ENCODE measurements around the gene IL1RAPL1.

Gene IL1RAPL1

DNA sequence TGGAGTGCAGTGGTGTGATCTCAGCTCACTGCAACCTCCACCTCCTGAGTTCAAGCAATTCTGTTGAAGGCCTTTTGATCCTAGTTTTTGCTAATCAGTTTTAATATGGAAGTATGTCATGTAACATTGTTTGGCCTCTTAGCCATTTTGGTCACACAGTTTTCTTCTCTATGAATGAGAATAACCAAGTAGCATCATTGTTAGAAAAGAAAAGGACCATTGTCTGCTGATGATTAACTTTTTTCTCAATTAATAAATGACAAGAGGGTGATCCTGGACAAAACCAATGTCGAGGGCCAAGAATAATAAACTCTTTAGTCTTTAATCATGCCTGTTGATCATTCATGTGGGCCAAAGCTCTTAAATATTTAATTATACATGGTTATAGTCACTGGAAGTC is 1338.8 kb downstream of the IL1RAPL1 start:
- no CpG with 5 or more reads among the region's 1 CpG for WGBS (ENCODE audit: insufficient coverage)
- DNase-seq: no peak

DNA sequence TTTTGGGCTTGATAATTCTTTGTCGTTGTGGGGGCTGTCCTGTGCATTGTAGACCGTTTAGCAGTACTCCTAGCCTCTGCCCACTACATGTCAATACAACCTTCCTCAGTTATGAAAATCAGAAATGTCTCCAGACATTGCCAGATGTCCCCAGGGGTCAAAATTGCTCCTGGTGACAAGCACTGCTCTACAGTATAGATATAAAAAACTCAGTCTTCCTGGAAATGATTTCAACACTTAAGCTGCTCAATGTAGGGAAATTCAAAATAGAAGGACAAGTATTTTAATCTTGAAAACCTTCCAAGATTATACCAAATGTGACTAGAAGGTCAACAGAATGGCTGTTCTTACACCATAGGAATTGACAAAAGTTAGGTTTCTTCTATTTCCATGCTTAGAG is 1339.4 kb downstream of the IL1RAPL1 start:
- H3K4me3 ChIP-seq (ENCODE audit: control insufficient read depth in 1 of 7, extremely low read depth in 1 of 7, insufficient read depth in 4 of 7, low read depth in 2 of 7, low read length in 6 of 7): no peak overlapping the region
- no CpG with 5 or more reads among the region's 2 CpGs for WGBS (ENCODE audit: insufficient coverage)
- ChIA-PET POLR2A (no interaction called here), CTCF (no interaction called here)
- no peaks in the 10 kb centered on the region for H3K27me3 ChIP-seq (replicated peaks in 2 of 5; ENCODE audit: control insufficient read depth in 4 of 5, insufficient read depth in 5 of 5, low read length in 4 of 5)
- DNase-seq: no peak
- H3K4me1 ChIP-seq (ENCODE audit: control extremely low read depth in 1 of 4, control insufficient read depth in 4 of 4, insufficient read depth in 4 of 4, low read length in 3 of 4): no peaks in the 10 kb centered on the region
- H3K27ac ChIP-seq (ENCODE audit: insufficient read depth in 1 of 2, low read depth in 1 of 2, low read length in 2 of 2, poor library complexity in 1 of 2, severe bottlenecking in 2 of 2): no peak overlapping the region
- no peaks in the 10 kb centered on the region for H3K36me3 ChIP-seq (ENCODE audit: control insufficient read depth in 4 of 4, insufficient read depth in 4 of 4, low read length in 3 of 4)
- H3K9me3 ChIP-seq (ENCODE audit: control extremely low read depth in 1 of 5, control insufficient read depth in 4 of 5, insufficient read depth in 2 of 5, low read depth in 1 of 5, low read length in 4 of 5): no peaks in the 10 kb centered on the region

More for the DNA sequence above, 1338.8 kb downstream of the IL1RAPL1 start:
- no peak overlapping the region for H3K4me3 ChIP-seq (ENCODE audit: control insufficient read depth in 1 of 7, extremely low read depth in 1 of 7, insufficient read depth in 4 of 7, low read depth in 2 of 7, low read length in 6 of 7)
- POLR2A ChIA-PET: no interaction called here
- H3K27ac ChIP-seq (ENCODE audit: insufficient read depth in 1 of 2, low read depth in 1 of 2, low read length in 2 of 2, poor library complexity in 1 of 2, severe bottlenecking in 2 of 2): no peak overlapping the region
- CTCF ChIA-PET: no interaction called here
- H3K9me3 ChIP-seq (ENCODE audit: control extremely low read depth in 1 of 5, control insufficient read depth in 4 of 5, insufficient read depth in 2 of 5, low read depth in 1 of 5, low read length in 4 of 5): no peaks in the 10 kb centered on the region
- H3K27me3 ChIP-seq (replicated peaks in 2 of 5; ENCODE audit: control insufficient read depth in 4 of 5, insufficient read depth in 5 of 5, low read length in 4 of 5): no peaks in the 10 kb centered on the region
- no peaks in the 10 kb centered on the region for H3K36me3 ChIP-seq (ENCODE audit: control insufficient read depth in 4 of 4, insufficient read depth in 4 of 4, low read length in 3 of 4)
- H3K4me1 ChIP-seq (ENCODE audit: control extremely low read depth in 1 of 4, control insufficient read depth in 4 of 4, insufficient read depth in 4 of 4, low read length in 3 of 4): no peaks in the 10 kb centered on the region

DNA sequence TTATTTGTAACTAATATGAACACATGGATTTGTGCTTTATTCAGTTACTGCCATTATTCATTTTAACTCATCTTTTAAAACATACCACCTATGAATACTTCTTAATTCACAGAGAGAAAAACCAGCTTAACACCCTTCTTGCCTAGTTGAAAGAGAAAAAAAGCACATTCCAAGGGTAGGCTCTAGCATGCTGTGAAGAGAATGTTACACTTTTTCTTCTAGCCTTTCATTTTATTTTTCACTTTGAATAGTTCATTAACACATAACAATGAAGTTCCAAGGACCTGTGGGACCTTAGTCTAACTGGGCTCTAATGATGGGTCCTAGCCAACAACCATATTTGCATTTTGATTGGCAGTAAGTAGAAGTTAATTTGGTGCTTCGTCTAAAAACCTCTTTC is 1348.2 kb downstream of the IL1RAPL1 start:
- ChIA-PET CTCF (no interaction called here), POLR2A (no interaction called here)
- no peaks in the 10 kb centered on the region for H3K36me3 ChIP-seq (ENCODE audit: control insufficient read depth in 4 of 4, insufficient read depth in 4 of 4, low read length in 3 of 4)

DNA sequence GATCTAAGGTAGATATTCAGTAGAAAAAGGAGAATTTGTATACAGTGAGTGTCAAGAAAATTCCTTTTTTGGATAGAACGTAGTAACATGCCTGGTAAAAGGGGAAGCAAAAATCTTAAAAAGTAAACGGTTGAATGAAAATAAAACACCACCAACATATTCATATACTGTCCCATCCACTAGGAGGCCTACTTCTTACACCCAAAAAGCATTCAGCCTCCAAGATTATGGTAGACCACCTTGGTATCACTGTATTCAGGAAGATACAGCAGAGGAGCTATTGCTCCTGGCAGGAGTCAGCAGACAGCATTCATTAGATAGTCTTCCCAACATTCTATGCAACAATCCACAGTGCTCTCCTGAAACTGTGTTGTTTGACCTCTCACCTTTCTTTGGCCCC is 1353.5 kb downstream of the IL1RAPL1 start:
- H3K36me3 ChIP-seq (ENCODE audit: control insufficient read depth in 4 of 4, insufficient read depth in 4 of 4, low read length in 3 of 4): no peaks in the 10 kb centered on the region
- no peak overlapping the region for H3K27ac ChIP-seq (ENCODE audit: insufficient read depth in 1 of 2, low read depth in 1 of 2, low read length in 2 of 2, poor library complexity in 1 of 2, severe bottlenecking in 2 of 2)
- no CpG with 5 or more reads among the region's 2 CpGs for whole genome bisulfite sequencing (ENCODE audit: insufficient coverage)
- no peak for DNase-seq
- ChIA-PET CTCF (no interaction called here), POLR2A (no interaction called here)
- H3K4me3 ChIP-seq (ENCODE audit: control insufficient read depth in 1 of 7, extremely low read depth in 1 of 7, insufficient read depth in 4 of 7, low read depth in 2 of 7, low read length in 6 of 7): no peak overlapping the region
- no peaks in the 10 kb centered on the region for H3K4me1 ChIP-seq (ENCODE audit: control extremely low read depth in 1 of 4, control insufficient read depth in 4 of 4, insufficient read depth in 4 of 4, low read length in 3 of 4)
- H3K27me3 ChIP-seq (replicated peaks in 2 of 5; ENCODE audit: control insufficient read depth in 4 of 5, insufficient read depth in 5 of 5, low read length in 4 of 5): no peaks in the 10 kb centered on the region
- no peaks in the 10 kb centered on the region for H3K9me3 ChIP-seq (ENCODE audit: control extremely low read depth in 1 of 5, control insufficient read depth in 4 of 5, insufficient read depth in 2 of 5, low read depth in 1 of 5, low read length in 4 of 5)

More for the DNA sequence above, 1348.2 kb downstream of the IL1RAPL1 start:
- no peak overlapping the region for H3K27ac ChIP-seq (ENCODE audit: insufficient read depth in 1 of 2, low read depth in 1 of 2, low read length in 2 of 2, poor library complexity in 1 of 2, severe bottlenecking in 2 of 2)
- no peaks in the 10 kb centered on the region for H3K9me3 ChIP-seq (ENCODE audit: control extremely low read depth in 1 of 5, control insufficient read depth in 4 of 5, insufficient read depth in 2 of 5, low read depth in 1 of 5, low read length in 4 of 5)
- no peak overlapping the region for H3K4me3 ChIP-seq (ENCODE audit: control insufficient read depth in 1 of 7, extremely low read depth in 1 of 7, insufficient read depth in 4 of 7, low read depth in 2 of 7, low read length in 6 of 7)
- DNase-seq: no peak
- H3K4me1 ChIP-seq (ENCODE audit: control extremely low read depth in 1 of 4, control insufficient read depth in 4 of 4, insufficient read depth in 4 of 4, low read length in 3 of 4): no peaks in the 10 kb centered on the region
- WGBS (ENCODE audit: insufficient coverage): no CpG with 5 or more reads among the region's 1 CpG
- peaks cover 0 to 2% (median 0%) of the 10 kb centered on the region in 5 experiments for H3K27me3 ChIP-seq (replicated peaks in 2 of 5; ENCODE audit: control insufficient read depth in 4 of 5, insufficient read depth in 5 of 5, low read length in 4 of 5)

DNA sequence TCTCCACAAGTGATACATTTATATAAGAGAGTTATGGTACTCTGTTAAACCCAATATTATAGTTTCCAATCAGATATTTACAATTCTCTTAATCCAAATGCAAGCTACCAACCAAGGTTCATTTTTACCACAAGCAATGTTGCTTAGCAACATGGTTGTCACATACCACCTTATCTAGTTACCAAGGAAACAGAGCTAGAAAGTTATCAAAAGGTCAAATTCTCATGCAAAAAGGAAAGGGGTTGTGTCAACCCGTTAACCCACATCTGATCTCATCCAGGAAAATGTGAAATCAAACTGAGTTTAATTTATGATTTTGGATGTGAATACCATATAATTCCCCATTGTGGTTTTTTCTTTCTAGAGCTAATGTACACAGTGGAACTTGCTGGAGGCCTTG is 1354.0 kb downstream of the IL1RAPL1 start:
- Histone ChIP-seq H3K27me3 (replicated peaks in 2 of 5; ENCODE audit: control insufficient read depth in 4 of 5, insufficient read depth in 5 of 5, low read length in 4 of 5) (no peaks in the 10 kb centered on the region), H3K4me3 (ENCODE audit: control insufficient read depth in 1 of 7, extremely low read depth in 1 of 7, insufficient read depth in 4 of 7, low read depth in 2 of 7, low read length in 6 of 7) (no peak overlapping the region), H3K9me3 (ENCODE audit: control extremely low read depth in 1 of 5, control insufficient read depth in 4 of 5, insufficient read depth in 2 of 5, low read depth in 1 of 5, low read length in 4 of 5) (no peaks in the 10 kb centered on the region), H3K36me3 (ENCODE audit: control insufficient read depth in 4 of 4, insufficient read depth in 4 of 4, low read length in 3 of 4) (no peaks in the 10 kb centered on the region), H3K27ac (ENCODE audit: insufficient read depth in 1 of 2, low read depth in 1 of 2, low read length in 2 of 2, poor library complexity in 1 of 2, severe bottlenecking in 2 of 2) (no peak overlapping the region), H3K4me1 (ENCODE audit: control extremely low read depth in 1 of 4, control insufficient read depth in 4 of 4, insufficient read depth in 4 of 4, low read length in 3 of 4) (no peaks in the 10 kb centered on the region)
- CTCF ChIA-PET: no interaction called here
- peak in 2 of 3 donors; percentile 17 to 56 for DNase-seq
- no CpG with 5 or more reads among the region's 1 CpG for WGBS (ENCODE audit: insufficient coverage)
- POLR2A ChIA-PET: no interaction called here

DNA sequence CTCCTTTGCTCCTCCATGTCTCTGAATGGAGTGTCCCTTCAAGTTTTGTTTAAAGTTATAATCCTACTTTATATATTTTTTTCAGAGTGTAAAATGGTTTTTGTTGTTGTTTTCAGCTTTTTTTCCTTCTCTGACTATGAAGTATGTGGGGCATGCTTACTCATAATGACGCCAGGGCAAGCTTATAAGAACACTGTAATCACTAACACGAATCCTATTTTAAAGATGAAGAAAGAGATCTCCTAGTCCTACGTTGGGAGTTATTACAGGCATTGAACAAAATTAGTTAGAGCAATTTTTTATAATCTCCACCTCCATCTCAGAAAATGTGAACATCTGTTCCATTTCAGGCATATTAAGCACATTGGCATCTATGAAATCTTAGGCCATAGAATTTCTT is 1360.0 kb downstream of the IL1RAPL1 start:
- CTCF ChIA-PET: no interaction called here
- no peak for DNase-seq
- Histone ChIP-seq H3K27ac (ENCODE audit: insufficient read depth in 1 of 2, low read depth in 1 of 2, low read length in 2 of 2, poor library complexity in 1 of 2, severe bottlenecking in 2 of 2) (no peak overlapping the region), H3K4me3 (ENCODE audit: control insufficient read depth in 1 of 7, extremely low read depth in 1 of 7, insufficient read depth in 4 of 7, low read depth in 2 of 7, low read length in 6 of 7) (no peak overlapping the region), H3K27me3 (replicated peaks in 2 of 5; ENCODE audit: control insufficient read depth in 4 of 5, insufficient read depth in 5 of 5, low read length in 4 of 5) (peaks cover 0 to 2% (median 0%) of the 10 kb centered on the region in 5 experiments), H3K4me1 (ENCODE audit: control extremely low read depth in 1 of 4, control insufficient read depth in 4 of 4, insufficient read depth in 4 of 4, low read length in 3 of 4) (no peaks in the 10 kb centered on the region), H3K36me3 (ENCODE audit: control insufficient read depth in 4 of 4, insufficient read depth in 4 of 4, low read length in 3 of 4) (no peaks in the 10 kb centered on the region), H3K9me3 (ENCODE audit: control extremely low read depth in 1 of 5, control insufficient read depth in 4 of 5, insufficient read depth in 2 of 5, low read depth in 1 of 5, low read length in 4 of 5) (no peaks in the 10 kb centered on the region)
- POLR2A ChIA-PET: no interaction called here
- 40% methylated on average over 1 of the region's 3 CpGs for WGBS (ENCODE audit: insufficient coverage)

DNA sequence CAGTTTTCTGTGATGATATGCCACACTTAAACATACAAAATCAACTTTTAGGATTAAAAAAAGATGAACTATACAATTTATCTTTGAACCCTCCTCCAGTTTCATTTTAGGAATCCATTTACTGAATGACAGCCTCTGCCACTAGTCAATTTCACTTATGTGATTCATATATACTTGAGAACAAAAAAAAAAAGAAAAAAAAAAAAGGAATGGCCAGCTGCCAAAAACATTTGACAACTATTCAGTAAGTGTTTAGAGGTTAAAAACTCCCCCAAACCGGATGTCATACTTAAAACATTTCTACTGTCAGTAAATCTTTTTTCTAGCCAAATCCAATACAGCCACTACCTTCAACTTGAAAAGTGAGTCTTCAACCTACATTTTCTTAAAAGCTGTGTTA is 1361.4 kb downstream of the IL1RAPL1 start:
- Histone ChIP-seq H3K36me3 (ENCODE audit: control insufficient read depth in 4 of 4, insufficient read depth in 4 of 4, low read length in 3 of 4) (no peaks in the 10 kb centered on the region), H3K27ac (ENCODE audit: insufficient read depth in 1 of 2, low read depth in 1 of 2, low read length in 2 of 2, poor library complexity in 1 of 2, severe bottlenecking in 2 of 2) (no peak overlapping the region), H3K4me3 (ENCODE audit: control insufficient read depth in 1 of 7, extremely low read depth in 1 of 7, insufficient read depth in 4 of 7, low read depth in 2 of 7, low read length in 6 of 7) (no peak overlapping the region), H3K9me3 (ENCODE audit: control extremely low read depth in 1 of 5, control insufficient read depth in 4 of 5, insufficient read depth in 2 of 5, low read depth in 1 of 5, low read length in 4 of 5) (no peaks in the 10 kb centered on the region), H3K4me1 (ENCODE audit: control extremely low read depth in 1 of 4, control insufficient read depth in 4 of 4, insufficient read depth in 4 of 4, low read length in 3 of 4) (no peaks in the 10 kb centered on the region), H3K27me3 (replicated peaks in 2 of 5; ENCODE audit: control insufficient read depth in 4 of 5, insufficient read depth in 5 of 5, low read length in 4 of 5) (peaks cover 0 to 2% (median 0%) of the 10 kb centered on the region in 5 experiments)
- CTCF ChIA-PET: no interaction called here
- no CpG with 5 or more reads among the region's 1 CpG for WGBS (ENCODE audit: insufficient coverage)
- POLR2A ChIA-PET: no interaction called here
- peak in 1 of 3 donors; percentile 0 for DNase-seq
